GM12878 (cell line): ENCODE measurements around the gene PPT2. TPM values are rescaled to one million over a fixed set of nuclear protein-coding genes. Genes with fewer than 3 reads are reported as not detected.

Experiments
- ATAC-seq: fragments of 200-7000 bp; cut with Tn5 transposase; 3 replicates; pipeline ENCODE4 v1.9.1; 2020; ENCODE audit warnings: mild to moderate bottlenecking, moderate library complexity
- BruUV-seq: library from RNA; stranded (reverse); fragments of 400-500 nt; replicated peaks from 2 replicates; lab custom pipeline; 2021; lab: Mats Ljungman, UMichigan
- CTCF ChIA-PET: fragments of 300-600 bp; sonication (Branson Sonifier 250); formaldehyde crosslinking; extraction: SDS; loops from one replicate; lab custom pipeline; 2021; ENCODE audit warnings: inconsistent platforms; lab: Yijun Ruan, JAX
- POLR2A ChIA-PET: fragments of 350-600 bp; formaldehyde crosslinking; extraction: SDS; loops from one replicate; lab custom pipeline; 2021; ENCODE audit warnings: inconsistent platforms; lab: Charles Lee
- RAD21 ChIA-PET: fragments of 300-600 bp; sonication (Branson Sonifier 250); formaldehyde crosslinking; loops from one replicate; lab custom pipeline; 2023; ENCODE audit warnings: antibody characterized with exemption; ENCODE audit not compliant: unreplicated experiment; lab: Charles Lee
- SMC1A ChIA-PET: fragments of 300-600 bp; sonication (Branson Sonifier 250); formaldehyde crosslinking; loops from one replicate; lab custom pipeline; 2023; ENCODE audit not compliant: unreplicated experiment, uncharacterized antibody; lab: Charles Lee
- DNase-seq: peaks from one replicate; pipeline ENCODE4 v3.0.0-alpha.2; 2011; ENCODE audit warnings: low read depth, low spot score
- FAIRE-seq: peaks from 3 replicates; lab custom pipeline; 2011; peaks lifted over from hg19 to GRCh38; lab: Jason Lieb, UNC
- H2AFZ ChIP-seq: 2 replicates; pipeline ENCODE4 v1.6.0; 2011; ENCODE audit warnings: low read depth, low read length, control low read depth; ENCODE audit not compliant: control insufficient read depth
- H3K27ac ChIP-seq: 2 replicates; pipeline ENCODE4 v1.5.1; 2011; ENCODE audit warnings: control low read depth; ENCODE audit not compliant: control insufficient read depth, insufficient read depth
- H3K27me3 ChIP-seq, 2 experiments: replicated peaks in 1 of 2; 2 replicates each; pipeline versions ENCODE4 v1.6.0 to v1.6.1; 2011; ENCODE audit warnings: low read length in 1 of 2; ENCODE audit not compliant: control insufficient read depth in 2 of 2, insufficient read depth in 2 of 2
- H3K36me3 ChIP-seq, 2 experiments: 2 replicates each; pipeline ENCODE4 v1.5.1; 2011; ENCODE audit warnings: low read length in 1 of 2; ENCODE audit not compliant: control insufficient read depth in 2 of 2, insufficient read depth in 2 of 2
- H3K4me1 ChIP-seq: 2 replicates; pipeline ENCODE4 v1.6.1; 2011; ENCODE audit warnings: mild to moderate bottlenecking, low read length, moderate library complexity, mixed read lengths; ENCODE audit not compliant: control insufficient read depth, insufficient read depth
- H3K4me2 ChIP-seq: 2 replicates; pipeline ENCODE4 v1.6.0; 2011; ENCODE audit warnings: control low read depth; ENCODE audit not compliant: control insufficient read depth, insufficient read depth
- H3K4me3 ChIP-seq: fragments of 200-600 bp; sonication (generic); 2 replicates; pipeline ENCODE4 v1.5.1; 2016
- H3K79me2 ChIP-seq: 2 replicates; pipeline ENCODE4 v1.6.0; 2011; ENCODE audit warnings: low read length; ENCODE audit not compliant: control insufficient read depth, insufficient read depth
- H3K9ac ChIP-seq: 2 replicates; pipeline ENCODE4 v1.8.0; 2011; ENCODE audit warnings: low read length, control low read depth, mixed read lengths; ENCODE audit not compliant: control insufficient read depth, insufficient read depth
- H3K9me3 ChIP-seq: replicated peaks from 3 replicates; pipeline ENCODE4 v1.5.1; 2011; ENCODE audit warnings: mild to moderate bottlenecking, low read length; ENCODE audit not compliant: control insufficient read depth, insufficient read depth
- H4K20me1 ChIP-seq: 2 replicates; pipeline ENCODE4 v1.6.0; 2011; ENCODE audit not compliant: control insufficient read depth, insufficient read depth
- ASH2L ChIP-seq: fragments of 300-600, 200-600 bp; sonication (generic); IDR thresholded peaks from 2 replicates; pipeline ENCODE4 v1.6.1; 2017; ENCODE audit warnings: low read depth, mild to moderate bottlenecking, borderline replicate concordance
- CREB1 ChIP-seq: IDR thresholded peaks from 2 replicates; pipeline ENCODE4 v1.6.1; 2012; ENCODE audit warnings: low read depth, mild to moderate bottlenecking, inconsistent platforms
- EP300 ChIP-seq, 2 experiments: fragments of 150-350 bp in 1 of 2; IDR thresholded peaks; 2 replicates each; pipeline ENCODE4 v1.6.1; 2011 to 2012; ENCODE audit warnings: low read depth in 2 of 2, low read length in 2 of 2, borderline replicate concordance in 1 of 2, improper control_type of control experiment in 1 of 2, inconsistent platforms in 1 of 2; ENCODE audit not compliant: control insufficient read depth in 1 of 2
- FOXK2 ChIP-seq: fragments of 450-650 bp; IDR thresholded peaks from 2 replicates; pipeline ENCODE4 v1.6.1; 2017; ENCODE audit warnings: mild to moderate bottlenecking, moderate library complexity
- HDGF ChIP-seq: fragments of 450-650 bp; IDR thresholded peaks from 2 replicates; pipeline ENCODE4 v1.6.1; 2016; ENCODE audit warnings: antibody characterized with exemption
- IKZF2 ChIP-seq, 2 experiments: fragments of 450-650 bp; IDR thresholded peaks; 2 replicates each; pipeline ENCODE4 v1.6.1; 2017; ENCODE audit warnings: mild to moderate bottlenecking in 2 of 2, moderate library complexity in 2 of 2
- MEF2B ChIP-seq: fragments of 450-650 bp; IDR thresholded peaks from 2 replicates; pipeline ENCODE4 v1.6.1; 2018; ENCODE audit warnings: mild to moderate bottlenecking, moderate library complexity; ENCODE audit not compliant: partially characterized antibody, poor library complexity, severe bottlenecking
- NFIC ChIP-seq: IDR thresholded peaks from 2 replicates; pipeline ENCODE4 v1.6.1; 2012; ENCODE audit warnings: low read depth, mild to moderate bottlenecking, inconsistent platforms, low read length, moderate library complexity
- NRF1 ChIP-seq: conservative IDR thresholded peaks from 2 replicates; pipeline ENCODE4 v1.6.1; 2011; ENCODE audit warnings: mild to moderate bottlenecking, low read depth, low read length, improper control_type of control experiment
- POLR2AphosphoS5 ChIP-seq: IDR thresholded peaks from 2 replicates; pipeline ENCODE4 v1.6.1; 2011; ENCODE audit warnings: mild to moderate bottlenecking, low read length, inconsistent platforms
- STAT3 ChIP-seq: IDR thresholded peaks from 2 replicates; pipeline ENCODE4 v1.6.1; 2011; ENCODE audit warnings: low read depth, low read length, improper control_type of control experiment
- WGBS: methylation state at CpG from one replicate; pipeline ENCODE4 v1.1.6; 2016; ENCODE audit warnings: low lambda C conversion rate; ENCODE audit not compliant: insufficient replicate concordance, insufficient coverage; ENCODE audit errors: missing lambda C conversion rate; 5-methylcytosine and 5-hydroxymethylcytosine counted together
- in situ Hi-C: fragments of 300-500 bp; cut with MboI; formaldehyde crosslinking; loops from 9 replicates; pipeline ENCODE4 v1.14.3; 2018; ENCODE audit warnings: mixed read lengths
- intact Hi-C: fragments of 100-400 bp; cut with micrococcal nuclease; formaldehyde crosslinking; loops from one replicate; pipeline ENCODE4 v1.14.2; 2022; ENCODE audit not compliant: unreplicated experiment
- polyA plus RNA-seq, 11 experiments: library from polyadenylated mRNA; depleted of rRNA in 4 of 11; unstranded in 6 of 11; stranded (reverse) in 5 of 11; fragments of >200 nt; fragmentation: Nextera tagmentation in 4 of 11; fragmentation: Illumina TruSeq in 1 of 11; extraction: Ambion mirVana in 4 of 11; extraction: Trizol in 1 of 11; gene quantifications; 1 replicate in 1 of 11; 2 replicates in 10 of 11; pipeline versions ENCODE4 v1.2.1 to v1.2.3, GENCODE V29; 2011 to 2016; ENCODE audit warnings: inconsistent platforms in 2 of 11, missing spikeins in 2 of 11, low read depth in 1 of 11
- total RNA-seq, 4 experiments: library from RNA; depleted of rRNA in 3 of 4; stranded (reverse); fragments of >200 nt in 3 of 4; fragmentation: Illumina TruSeq in 1 of 4; extraction: Trizol in 1 of 4; gene quantifications; 2 replicates each; pipeline versions ENCODE4 v1.2.1 to v1.2.3, GENCODE V29; 2013 to 2021
- TF ChIP-seq, protein P1 (sequence below): fragments of 450-650 bp; formaldehyde crosslinking; IDR thresholded peaks from 2 replicates; pipeline ENCODE4 v1.4.0; 2020; ENCODE audit warnings: mild to moderate bottlenecking, moderate library complexity
- TF ChIP-seq, protein P2 (sequence below): IDR thresholded peaks from 2 replicates; pipeline ENCODE4 v1.6.1; 2011; ENCODE audit warnings: mild to moderate bottlenecking, low read depth, low read length, moderate library complexity; ENCODE audit not compliant: insufficient replicate concordance
- TF ChIP-seq, protein P3 (sequence below): fragments of 450-650 bp; IDR thresholded peaks from 2 replicates; pipeline ENCODE4 v1.6.1; 2016; ENCODE audit warnings: mild to moderate bottlenecking

PPT2 gene
- total and polyA plus RNA-seq, 10 of the 15 experiments (the other 5 are each of a cell fraction or from before 2014, with no cell fraction given) = 1.3 to 25.5 (median 5.5) TPM

DNA sequence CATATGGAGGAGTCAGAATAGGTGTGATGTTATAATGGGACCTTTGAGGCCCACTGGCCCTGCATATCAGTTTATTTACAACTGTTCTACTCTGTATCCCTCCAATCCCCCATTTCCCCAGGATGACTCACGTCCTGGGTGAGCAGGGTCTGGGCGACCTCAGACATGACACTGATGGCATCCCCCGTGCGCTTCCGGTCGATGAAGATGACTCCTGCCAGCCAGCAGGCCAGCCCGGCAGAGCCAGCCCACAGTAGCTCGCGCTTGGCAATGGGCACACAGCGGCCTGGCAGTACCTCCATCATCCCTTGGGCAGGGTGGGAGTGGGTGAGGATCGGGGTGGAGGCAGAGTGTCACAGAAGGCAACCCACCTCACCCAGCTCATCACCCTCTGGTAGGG, 16.4 kb downstream of the PPT2 start:
- in situ Hi-C loops (no loop called here), intact Hi-C loops (no loop called here)

DNA sequence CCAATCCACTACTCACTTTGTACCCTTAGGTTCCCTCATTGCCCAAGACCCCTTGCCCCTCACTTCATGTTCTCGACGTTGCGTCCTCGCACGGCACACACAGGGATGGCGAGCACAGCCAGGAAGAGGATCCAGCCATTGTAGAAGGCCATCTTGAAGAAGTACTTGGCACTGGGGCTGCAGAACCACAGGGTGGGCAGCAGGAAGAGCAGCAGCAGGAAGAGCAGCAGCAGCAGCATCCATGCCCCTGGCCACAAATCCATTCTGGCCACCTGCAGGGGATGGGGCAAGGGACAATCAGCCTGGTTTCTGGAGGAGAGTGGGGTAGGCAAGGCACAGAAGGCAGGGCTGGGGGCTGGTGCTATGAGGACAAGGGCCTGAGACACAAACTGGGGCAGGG, 17.3 kb downstream of the PPT2 start:
- Histone ChIP-seq H3K79me2 (peaks cover 12% of the 10 kb centered on the region), H3K27me3 (no peaks in the 10 kb centered on the region), H3K4me2 (no peak overlapping the region), H3K9ac (no peak overlapping the region), H4K20me1 (no peaks in the 10 kb centered on the region), H3K4me1 (peaks cover 7% of the 10 kb centered on the region; the same call in 1 of the 2 replicates), H3K27ac (no peak overlapping the region), H3K4me3 (no peak overlapping the region), H3K9me3 (no peaks in the 10 kb centered on the region), H2AFZ (no peak overlapping the region), H3K36me3 (peaks cover 0 to 3% of the 10 kb centered on the region in 2 experiments; a peak in 1 of 4 replicates)
- ChIA-PET RAD21 (no interaction called here), SMC1A (no interaction called here), POLR2A (no interaction called here), CTCF (interaction anchor here (1.4 kb wide), 1 partner anchor 24 kb away, joined by 5 read pairs; no protein-coding TSS in a partner anchor)
- DNase-seq (no peak), ATAC-seq (no peak), FAIRE-seq (no peak)
- BruUV-seq = no TSS peak
- intact Hi-C loops (no loop called here), in situ Hi-C loops (no loop called here)
- WGBS = 99% methylated on average over 6 of the region's 6 CpGs
- TF ChIP-seq IKZF2 (IDR thresholded peaks at IDR 0.05) (no peak), NRF1 (no peak), NFIC (no peak), HDGF (no peak)
- TF ChIP-seq, protein P1, sequence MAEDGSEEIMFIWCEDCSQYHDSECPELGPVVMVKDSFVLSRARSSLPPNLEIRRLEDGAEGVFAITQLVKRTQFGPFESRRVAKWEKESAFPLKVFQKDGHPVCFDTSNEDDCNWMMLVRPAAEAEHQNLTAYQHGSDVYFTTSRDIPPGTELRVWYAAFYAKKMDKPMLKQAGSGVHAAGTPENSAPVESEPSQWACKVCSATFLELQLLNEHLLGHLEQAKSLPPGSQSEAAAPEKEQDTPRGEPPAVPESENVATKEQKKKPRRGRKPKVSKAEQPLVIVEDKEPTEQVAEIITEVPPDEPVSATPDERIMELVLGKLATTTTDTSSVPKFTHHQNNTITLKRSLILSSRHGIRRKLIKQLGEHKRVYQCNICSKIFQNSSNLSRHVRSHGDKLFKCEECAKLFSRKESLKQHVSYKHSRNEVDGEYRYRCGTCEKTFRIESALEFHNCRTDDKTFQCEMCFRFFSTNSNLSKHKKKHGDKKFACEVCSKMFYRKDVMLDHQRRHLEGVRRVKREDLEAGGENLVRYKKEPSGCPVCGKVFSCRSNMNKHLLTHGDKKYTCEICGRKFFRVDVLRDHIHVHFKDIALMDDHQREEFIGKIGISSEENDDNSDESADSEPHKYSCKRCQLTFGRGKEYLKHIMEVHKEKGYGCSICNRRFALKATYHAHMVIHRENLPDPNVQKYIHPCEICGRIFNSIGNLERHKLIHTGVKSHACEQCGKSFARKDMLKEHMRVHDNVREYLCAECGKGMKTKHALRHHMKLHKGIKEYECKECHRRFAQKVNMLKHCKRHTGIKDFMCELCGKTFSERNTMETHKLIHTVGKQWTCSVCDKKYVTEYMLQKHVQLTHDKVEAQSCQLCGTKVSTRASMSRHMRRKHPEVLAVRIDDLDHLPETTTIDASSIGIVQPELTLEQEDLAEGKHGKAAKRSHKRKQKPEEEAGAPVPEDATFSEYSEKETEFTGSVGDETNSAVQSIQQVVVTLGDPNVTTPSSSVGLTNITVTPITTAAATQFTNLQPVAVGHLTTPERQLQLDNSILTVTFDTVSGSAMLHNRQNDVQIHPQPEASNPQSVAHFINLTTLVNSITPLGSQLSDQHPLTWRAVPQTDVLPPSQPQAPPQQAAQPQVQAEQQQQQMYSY (CRISPR knock-in tag) = no peak
- TF ChIP-seq, protein P2, sequence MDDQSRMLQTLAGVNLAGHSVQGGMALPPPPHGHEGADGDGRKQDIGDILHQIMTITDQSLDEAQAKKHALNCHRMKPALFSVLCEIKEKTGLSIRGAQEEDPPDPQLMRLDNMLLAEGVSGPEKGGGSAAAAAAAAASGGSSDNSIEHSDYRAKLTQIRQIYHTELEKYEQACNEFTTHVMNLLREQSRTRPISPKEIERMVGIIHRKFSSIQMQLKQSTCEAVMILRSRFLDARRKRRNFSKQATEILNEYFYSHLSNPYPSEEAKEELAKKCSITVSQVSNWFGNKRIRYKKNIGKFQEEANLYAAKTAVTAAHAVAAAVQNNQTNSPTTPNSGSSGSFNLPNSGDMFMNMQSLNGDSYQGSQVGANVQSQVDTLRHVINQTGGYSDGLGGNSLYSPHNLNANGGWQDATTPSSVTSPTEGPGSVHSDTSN = no peak

More for the DNA sequence above, 16.4 kb downstream of the PPT2 start:
- Histone ChIP-seq H3K36me3 (peaks cover 0 to 3% of the 10 kb centered on the region in 2 experiments; a peak in 1 of 4 replicates), H3K9ac (no peak overlapping the region), H3K4me3 (no peak overlapping the region), H2AFZ (no peak overlapping the region), H3K4me2 (no peak overlapping the region), H3K27ac (no peak overlapping the region), H3K4me1 (peaks cover 7% of the 10 kb centered on the region; the same call in 1 of the 2 replicates), H3K9me3 (no peaks in the 10 kb centered on the region), H3K79me2 (peaks cover 6% of the 10 kb centered on the region), H3K27me3 (no peaks in the 10 kb centered on the region), H4K20me1 (no peaks in the 10 kb centered on the region)
- ATAC-seq (no peak), DNase-seq (no peak), FAIRE-seq (no peak)
- WGBS = 82% methylated on average over 11 of the region's 11 CpGs
- ChIA-PET CTCF (interaction anchor here (1.6 kb wide), 1 partner anchor 12 kb away, joined by 4 read pairs; no protein-coding TSS in a partner anchor), SMC1A (no interaction called here), RAD21 (interaction anchor here (0.6 kb wide), 1 partner anchor 66 kb away, joined by 3 read pairs; no protein-coding TSS in a partner anchor), POLR2A (no interaction called here)
- BruUV-seq = no TSS peak
- TF ChIP-seq CREB1 (no peak), NRF1 (no peak), EP300 (IDR thresholded peaks at IDR 0.05; ENCODE audit: borderline replicate concordance in 1 of 2, control insufficient read depth in 1 of 2, low read depth in 2 of 2, low read length in 2 of 2) (no peak), ASH2L (no peak), STAT3 (no peak), FOXK2 (no peak), POLR2AphosphoS5 (no peak), MEF2B (no peak)
- TF ChIP-seq, protein P3, sequence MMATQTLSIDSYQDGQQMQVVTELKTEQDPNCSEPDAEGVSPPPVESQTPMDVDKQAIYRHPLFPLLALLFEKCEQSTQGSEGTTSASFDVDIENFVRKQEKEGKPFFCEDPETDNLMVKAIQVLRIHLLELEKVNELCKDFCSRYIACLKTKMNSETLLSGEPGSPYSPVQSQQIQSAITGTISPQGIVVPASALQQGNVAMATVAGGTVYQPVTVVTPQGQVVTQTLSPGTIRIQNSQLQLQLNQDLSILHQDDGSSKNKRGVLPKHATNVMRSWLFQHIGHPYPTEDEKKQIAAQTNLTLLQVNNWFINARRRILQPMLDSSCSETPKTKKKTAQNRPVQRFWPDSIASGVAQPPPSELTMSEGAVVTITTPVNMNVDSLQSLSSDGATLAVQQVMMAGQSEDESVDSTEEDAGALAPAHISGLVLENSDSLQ = no peak
